HG03575 (cell line): ENCODE data around the gene MAP3K14.

ENCODE experiments used
- ATAC-seq: cut with Tn5 transposase; IDR thresholded peaks from one replicate; pipeline ENCODE4 v1.9.1; 2021; ENCODE audit not compliant: unreplicated experiment, insufficient number of reproducible peaks, low FRiP score; ENCODE audit errors: extremely low read depth

The MAP3K14 gene

DNA sequence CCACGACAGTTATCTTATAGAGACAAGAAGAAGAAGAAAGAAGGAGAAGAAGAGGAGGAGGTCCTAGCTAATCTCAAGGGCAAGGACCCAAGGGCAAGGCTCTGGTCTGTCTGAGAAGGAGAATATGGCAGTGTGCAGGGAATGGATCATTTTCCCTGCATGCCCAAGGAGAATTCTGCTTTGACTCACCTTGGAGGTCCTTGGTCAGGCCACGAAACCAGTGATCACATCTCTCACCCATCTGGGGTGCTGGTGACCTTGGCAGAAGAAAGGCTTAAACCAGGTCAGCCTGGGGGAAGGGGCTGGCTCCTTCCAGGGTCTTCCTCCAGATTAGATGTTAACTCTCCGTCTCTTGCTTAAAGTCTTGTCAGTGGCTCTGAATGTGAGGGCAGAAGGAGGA is 96.7 kb downstream of the MAP3K14 start:
- ATAC-seq, result no peak

GRCh38 chr17:45218895-45219661 is 97.7 kb downstream of the MAP3K14 start:
- no peak for ATAC-seq
